ENCODE data around the gene LZTS2.
A peak's percentile ranks its signal among the peaks of the same experiment; 100 is the strongest.

Gene LZTS2

DNA sequence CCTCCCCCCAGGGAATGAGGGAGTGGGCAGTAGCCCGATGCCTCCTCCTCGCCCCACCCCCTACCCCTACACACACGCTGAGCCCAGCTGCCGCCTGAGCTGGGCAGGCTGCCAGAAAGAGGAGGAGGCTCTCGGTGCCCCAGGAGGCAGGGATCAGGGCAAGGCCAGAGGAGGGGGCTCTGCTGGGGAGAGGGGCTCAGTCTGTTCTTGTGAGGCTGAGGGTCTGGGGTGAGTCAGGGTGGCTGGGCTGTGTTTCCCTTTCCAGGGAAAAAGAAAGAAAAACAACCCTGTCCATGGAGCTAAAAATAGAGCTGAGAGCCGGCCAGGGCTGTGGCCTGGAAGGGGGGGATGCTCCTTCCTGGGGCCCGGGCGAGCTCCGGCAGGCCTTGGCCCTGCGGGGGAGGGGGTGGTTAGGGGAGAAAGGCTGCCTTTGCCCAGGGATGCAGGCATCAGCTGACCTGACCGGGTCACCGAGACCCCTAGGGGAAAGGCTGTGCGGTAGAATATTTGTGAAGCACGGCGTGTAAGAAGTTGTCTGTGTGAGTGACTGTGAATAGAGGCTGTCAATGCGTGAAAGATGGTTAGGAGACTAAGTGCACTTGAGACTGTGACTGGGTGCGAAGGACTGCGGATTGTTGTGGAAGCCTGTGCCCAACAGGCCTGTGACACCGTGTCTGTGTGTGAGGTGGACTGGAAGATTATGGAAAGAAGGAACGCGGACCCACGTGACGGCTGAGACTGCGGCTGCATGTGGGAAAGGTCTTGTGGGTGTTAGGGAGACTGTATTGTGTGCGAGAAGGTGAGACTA, 1.2 kb upstream of the LZTS2 start:
- DNase-seq (ENCODE audit: low spot score) = peak; percentile 65

DNA sequence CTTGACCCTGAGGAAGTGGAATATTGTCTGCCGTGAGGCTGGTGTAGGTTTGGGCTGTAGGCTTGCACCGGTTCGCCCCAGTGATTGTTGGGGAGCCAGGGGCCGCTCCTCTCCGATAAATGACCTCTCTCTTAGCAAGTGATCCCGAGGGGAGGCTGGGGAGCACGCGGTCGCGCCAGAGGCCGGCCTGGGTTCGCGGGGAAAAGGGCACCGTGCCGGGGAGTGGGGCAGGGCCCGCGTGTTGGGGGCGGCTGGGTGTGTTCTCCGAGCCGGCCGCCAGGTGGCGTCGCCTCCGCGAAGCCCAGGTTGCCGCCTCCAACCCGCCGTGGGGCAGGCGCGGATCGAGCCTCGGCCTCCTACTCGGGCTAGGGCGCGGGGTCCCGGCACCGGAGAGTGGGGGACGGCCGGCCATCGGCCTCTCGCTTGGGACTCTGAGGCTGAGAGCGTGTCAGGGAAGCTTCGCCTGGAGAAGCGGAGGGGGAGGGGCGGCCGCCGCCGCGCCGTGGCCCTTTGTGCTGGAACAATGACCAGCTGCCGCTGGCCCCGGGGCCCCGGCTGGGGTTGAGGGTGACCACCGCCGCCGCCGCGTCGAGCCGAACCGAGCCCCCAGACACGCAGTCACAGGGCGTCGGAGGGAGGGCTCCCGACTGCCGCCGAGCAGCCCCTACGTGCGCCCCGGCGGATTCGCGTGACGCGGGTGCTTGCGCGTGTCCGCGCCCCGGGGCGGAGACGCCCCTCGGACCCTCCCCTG, 442 bp upstream of the LZTS2 start:
- DNase-seq (ENCODE audit: low spot score) = no peak

DNA sequence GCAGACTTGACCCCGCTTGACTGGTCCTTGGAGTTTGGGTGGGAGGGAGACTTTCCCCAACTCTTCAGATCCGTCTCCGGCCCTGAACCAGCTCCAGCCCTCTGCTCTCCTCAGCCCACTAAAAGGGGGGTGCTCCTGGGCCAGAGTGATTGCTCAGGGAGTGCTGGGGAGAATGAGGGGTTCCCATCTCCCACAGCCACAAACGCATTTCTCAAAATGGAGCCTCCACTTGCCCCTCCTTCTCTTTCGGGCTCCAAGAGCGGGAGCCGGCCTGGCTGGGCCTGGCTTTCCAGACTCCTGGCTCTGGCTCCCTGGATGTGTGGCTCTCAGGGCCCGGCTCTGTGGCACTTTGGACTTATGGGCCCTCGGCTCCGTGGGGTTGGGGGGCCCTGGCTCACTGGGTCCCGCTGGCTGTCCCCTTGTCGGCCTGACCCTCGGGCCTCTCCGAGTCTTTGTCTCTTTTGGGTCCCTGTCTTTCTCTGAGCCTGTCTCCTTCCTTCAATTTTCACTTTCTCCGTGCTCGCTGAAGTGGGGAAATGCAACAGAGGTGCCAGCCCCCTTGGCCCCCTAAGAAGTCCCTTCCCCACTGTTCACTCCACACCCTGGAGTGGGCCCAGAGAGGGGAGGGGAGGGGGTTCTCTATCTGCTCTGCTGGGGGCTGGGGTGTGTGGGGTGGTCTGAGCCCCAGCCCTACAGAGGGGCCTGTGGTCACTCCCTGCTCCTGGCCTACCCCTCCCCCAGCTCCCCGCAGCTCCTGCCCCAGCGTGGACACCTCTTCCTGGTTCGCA, 713 bp downstream of the LZTS2 start:
- no peak for DNase-seq (ENCODE audit: low spot score)

DNA sequence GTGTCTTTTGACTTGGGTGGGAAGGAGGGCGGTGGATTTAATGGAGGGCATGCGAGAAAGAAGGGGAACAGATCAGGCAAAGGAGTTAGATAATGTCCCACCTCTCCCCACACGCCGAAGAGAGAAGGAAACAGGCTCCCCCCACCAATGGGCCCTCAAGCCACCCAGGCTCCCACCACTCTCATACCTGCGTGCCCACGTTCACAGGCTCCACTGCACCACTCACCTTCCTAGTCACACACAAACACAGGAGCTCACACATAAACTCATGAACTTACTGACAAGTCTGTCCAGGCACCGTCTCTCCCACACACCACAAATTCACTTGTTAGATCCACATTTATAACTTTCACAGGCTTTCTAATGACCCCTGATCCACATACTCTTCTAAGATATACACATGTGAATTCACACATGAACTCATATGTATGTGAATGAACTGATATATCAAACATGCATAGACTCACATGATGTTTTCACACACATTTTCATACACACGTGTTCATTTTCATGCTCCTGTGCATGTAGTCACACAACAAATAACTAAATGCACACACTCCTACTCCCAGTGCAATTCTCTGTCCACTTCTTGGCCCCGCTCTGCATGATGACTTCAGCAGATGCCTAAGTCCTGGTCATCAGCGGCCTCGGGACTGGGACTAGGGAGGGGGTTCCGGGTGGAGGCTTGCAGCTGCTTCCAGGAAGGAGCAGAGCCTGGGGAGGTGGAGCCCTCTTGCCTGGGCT, 1.5 kb downstream of the LZTS2 start:
- no peak for DNase-seq (ENCODE audit: low spot score)

DNA sequence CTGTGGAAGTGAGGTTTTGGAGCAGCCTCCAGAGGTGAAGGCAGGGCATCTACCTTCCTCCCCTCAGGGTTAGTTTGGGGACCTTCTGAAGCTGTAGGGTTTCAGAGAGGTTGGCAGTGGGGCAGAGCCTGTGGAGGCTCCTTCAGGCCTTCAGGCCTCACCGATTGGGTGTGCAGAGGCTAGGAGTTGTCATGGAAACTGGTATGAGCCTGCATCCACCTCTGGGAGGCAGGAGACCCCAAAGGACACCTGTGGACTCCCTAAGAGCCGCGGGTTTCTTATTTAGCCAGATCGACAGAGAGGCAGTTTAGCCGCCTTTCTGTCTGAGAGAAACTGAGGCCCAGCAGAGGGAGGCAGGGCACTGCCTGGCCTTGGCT, 2.0 kb downstream of the LZTS2 start:
- DNase-seq (ENCODE audit: low spot score) = no peak

DNA sequence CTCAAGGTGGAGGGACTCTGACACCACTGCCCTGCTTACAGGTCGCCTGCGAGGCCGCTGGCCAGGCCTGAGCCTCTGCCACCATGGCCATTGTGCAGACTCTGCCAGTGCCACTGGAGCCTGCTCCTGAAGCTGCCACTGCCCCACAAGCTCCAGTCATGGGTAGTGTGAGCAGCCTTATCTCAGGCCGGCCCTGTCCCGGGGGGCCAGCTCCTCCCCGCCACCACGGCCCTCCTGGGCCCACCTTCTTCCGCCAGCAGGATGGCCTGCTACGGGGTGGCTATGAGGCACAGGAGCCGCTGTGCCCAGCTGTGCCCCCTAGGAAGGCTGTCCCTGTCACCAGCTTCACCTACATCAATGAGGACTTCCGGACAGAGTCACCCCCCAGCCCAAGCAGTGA, 2.8 kb downstream of the LZTS2 start:
- DNase-seq (ENCODE audit: low spot score) = no peak

DNA sequence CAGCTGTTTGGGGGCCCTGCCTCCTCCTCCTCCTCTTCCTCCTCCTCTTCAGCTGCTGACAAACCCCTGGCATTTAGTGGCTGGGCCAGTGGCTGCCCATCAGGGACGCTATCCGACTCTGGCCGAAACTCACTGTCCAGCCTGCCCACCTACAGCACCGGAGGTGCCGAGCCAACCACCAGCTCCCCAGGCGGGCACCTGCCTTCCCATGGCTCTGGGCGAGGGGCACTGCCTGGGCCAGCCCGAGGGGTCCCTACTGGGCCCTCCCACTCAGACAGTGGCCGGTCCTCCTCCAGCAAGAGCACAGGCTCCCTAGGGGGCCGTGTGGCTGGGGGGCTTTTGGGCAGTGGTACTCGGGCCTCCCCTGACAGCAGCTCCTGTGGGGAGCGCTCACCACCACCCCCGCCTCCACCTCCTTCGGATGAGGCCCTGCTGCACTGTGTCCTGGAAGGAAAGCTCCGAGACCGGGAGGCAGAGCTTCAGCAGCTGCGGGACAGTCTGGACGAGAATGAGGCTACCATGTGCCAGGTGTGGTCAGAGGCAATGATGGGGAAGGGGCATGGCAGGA, 4.1 kb downstream of the LZTS2 start:
- DNase-seq (ENCODE audit: low spot score) = no peak

DNA sequence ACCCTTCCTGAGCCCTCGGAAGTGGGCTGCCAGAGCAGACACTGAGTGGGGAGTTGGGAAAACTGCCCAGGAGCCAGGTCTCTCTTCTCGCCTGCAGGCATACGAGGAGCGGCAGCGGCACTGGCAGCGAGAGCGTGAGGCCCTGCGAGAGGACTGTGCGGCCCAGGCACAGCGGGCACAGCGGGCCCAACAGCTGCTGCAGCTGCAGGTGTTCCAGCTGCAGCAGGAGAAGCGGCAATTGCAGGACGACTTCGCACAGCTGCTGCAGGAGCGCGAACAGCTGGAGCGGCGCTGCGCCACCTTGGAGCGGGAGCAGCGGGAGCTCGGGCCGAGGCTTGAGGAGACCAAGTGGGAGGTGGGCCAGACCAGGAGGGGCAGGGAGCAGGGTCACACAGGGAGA, 5.8 kb downstream of the LZTS2 start:
- DNase-seq (ENCODE audit: low spot score) = no peak

DNA sequence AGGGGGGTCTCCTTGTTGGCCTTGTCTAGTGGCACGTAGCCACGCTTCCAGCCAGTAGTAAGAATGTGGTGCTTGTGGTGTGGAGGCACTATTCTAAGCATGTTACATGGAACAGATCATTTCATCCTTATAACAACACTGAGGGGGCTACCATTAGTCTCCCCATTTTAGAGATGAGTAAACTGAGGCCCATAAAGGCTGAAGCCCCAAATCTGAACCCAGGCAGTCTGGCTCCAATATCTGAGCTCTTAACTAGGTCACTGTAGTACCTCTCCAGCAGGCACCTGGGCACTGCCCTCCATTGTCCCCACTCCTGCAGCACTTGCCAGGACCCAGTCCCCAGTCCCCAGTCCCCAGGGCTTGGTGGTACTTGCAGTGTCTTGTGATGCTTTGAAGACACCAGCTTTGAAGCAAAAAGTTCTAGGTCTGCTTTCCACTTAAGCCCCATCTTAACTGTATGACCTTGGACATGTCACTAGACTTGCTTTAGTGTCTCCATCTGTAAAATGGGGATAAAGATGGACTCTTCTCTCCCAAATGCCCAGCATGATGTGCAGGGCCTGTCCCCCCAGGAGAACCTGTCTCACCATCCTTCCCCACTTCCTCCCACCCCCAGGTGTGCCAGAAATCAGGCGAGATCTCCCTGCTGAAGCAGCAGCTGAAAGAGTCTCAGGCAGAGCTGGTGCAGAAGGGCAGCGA, 6.4 kb downstream of the LZTS2 start:
- DNase-seq (ENCODE audit: low spot score) = no peak

DNA sequence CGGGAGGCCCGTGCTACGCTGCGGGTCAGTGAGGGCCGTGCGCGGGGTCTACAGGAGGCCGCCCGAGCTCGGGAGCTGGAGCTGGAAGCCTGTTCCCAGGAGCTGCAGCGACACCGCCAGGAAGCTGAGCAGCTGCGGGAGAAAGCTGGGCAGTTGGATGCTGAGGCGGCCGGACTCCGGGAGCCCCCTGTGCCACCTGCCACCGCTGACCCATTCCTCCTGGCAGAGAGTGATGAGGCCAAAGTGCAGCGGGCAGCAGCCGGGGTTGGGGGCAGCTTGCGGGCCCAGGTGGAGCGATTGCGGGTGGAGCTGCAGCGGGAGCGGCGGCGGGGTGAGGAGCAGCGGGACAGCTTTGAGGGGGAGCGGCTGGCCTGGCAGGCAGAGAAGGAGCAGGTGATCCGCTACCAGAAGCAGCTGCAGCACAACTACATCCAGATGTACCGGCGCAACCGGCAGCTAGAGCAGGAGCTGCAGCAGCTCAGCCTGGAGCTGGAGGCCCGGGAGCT, 7.0 kb downstream of the LZTS2 start:
- no peak for DNase-seq (ENCODE audit: low spot score)

DNA sequence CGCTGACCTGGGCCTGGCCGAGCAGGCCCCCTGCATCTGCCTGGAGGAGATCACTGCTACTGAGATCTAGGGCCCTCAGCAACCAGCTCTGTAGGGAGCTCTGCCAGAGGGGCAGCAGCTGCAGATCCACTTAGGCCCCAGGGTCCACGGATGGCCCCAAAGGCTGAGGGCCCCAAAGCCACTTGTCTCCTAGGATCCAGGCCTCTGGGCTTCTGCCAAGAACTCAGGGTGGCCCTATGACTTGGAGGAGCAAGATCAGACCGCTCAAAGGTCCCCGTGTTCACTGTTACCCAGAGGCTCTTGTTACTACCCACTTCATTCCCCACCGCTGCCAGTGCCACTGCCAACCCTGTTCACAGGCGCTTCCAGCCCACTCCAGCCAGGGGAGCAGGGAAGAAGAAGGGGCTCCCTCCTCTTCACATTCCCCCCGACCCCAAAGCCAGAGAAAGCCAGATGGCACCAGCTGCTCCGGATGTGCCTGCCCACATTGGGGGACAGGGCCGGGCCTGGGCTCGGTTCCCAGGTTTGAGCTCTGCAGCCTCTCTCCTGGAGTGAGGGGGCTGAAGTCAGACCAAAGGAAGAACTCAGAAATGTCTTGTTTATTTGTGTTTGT, 7.6 kb downstream of the LZTS2 start:
- no peak for DNase-seq (ENCODE audit: low spot score)

DNA sequence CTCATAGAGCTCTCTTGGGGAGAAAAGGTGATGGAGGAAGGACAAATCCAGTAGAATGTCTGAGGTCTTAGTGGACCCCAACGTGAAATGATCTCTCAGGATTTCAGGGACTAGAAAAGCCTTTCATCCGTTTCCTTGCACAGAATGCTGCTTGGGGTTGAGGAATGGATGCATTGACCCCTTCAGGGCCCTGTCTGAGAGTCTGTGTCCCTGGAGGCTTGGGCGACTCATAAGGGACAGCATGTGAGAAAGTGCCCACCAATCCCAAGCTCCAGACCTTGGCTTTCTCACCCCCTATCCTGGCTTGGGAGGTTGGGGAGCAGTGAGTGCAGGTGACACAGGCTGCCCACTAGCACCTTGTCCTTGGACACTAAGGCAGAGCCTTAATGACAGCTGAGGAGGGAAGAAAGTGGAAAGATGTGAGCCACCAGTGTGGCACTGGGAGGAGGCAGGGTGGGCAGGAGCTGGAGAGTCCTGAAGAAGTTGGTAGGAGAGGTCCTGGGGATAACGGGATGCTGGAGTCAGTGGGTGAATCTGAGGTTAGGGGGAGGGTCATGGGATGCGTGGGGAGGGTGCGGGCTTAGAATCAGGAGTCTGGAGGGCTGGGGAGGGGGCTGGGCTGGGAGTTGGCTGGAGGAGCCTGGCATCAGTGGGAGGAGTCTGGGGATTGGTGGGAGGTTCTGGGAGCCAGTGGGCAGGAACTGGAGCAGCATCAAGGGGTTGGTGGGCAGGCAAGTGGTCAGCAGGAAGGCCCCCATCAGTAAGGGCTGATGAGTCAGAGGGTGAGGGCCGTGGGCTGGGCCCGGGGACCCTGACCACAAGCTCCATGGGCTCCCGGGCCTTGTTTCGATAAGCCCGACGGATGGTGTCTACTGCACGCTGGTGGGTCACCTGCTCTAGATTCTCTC, 8.6 kb downstream of the LZTS2 start:
- DNase-seq (ENCODE audit: low spot score) = no peak

DNA sequence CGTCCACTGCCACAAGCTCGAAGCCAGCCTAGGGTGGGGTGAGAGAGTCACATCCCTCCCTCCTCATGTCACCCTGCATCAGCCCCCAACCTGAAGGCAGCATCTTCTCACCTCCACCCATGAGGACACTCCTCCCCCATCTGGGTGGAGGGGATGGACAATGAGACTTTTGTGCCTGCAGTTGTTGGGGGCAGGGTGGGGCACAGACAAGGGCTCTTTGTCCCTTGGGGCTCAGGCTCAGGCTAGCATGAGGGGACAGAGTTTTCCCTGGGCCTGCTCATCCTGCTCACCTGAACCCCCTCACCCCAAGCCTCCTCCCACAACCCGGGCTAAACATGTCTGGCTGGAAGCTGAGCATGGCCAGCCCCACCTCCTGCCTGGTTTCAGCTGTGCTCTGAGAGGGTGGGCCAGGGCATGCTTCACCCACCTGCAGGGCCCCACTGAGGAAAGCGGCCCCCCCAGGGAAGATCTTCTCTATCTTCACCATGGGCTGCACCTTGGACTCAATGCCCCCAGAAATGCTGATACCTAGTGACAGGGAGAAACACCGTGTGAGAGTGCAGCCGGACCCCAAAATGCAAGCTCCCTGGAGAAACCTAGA, 9.3 kb downstream of the LZTS2 start:
- DNase-seq (ENCODE audit: low spot score) = no peak

DNA sequence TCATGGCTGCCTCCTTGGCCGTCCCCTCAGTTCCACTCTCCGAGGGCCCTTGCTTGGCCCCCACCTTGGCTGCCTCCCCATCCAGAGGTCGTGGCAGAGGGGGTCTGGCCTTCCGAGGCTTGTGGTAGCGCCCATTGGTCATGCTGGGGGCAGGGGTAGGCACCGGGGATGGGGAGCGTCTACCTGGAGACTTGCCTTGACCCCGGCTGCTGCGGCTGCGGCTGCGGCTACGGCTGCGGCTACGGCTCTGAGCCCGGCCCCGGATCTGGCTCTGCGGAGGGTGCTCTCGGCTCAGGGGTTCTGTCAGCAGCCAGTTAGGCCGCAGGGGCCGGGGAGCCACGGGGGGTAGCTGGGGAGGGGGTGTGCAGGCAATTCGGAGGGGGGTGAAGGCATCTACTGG, 10.7 kb downstream of the LZTS2 start:
- DNase-seq (ENCODE audit: low spot score) = no peak

DNA sequence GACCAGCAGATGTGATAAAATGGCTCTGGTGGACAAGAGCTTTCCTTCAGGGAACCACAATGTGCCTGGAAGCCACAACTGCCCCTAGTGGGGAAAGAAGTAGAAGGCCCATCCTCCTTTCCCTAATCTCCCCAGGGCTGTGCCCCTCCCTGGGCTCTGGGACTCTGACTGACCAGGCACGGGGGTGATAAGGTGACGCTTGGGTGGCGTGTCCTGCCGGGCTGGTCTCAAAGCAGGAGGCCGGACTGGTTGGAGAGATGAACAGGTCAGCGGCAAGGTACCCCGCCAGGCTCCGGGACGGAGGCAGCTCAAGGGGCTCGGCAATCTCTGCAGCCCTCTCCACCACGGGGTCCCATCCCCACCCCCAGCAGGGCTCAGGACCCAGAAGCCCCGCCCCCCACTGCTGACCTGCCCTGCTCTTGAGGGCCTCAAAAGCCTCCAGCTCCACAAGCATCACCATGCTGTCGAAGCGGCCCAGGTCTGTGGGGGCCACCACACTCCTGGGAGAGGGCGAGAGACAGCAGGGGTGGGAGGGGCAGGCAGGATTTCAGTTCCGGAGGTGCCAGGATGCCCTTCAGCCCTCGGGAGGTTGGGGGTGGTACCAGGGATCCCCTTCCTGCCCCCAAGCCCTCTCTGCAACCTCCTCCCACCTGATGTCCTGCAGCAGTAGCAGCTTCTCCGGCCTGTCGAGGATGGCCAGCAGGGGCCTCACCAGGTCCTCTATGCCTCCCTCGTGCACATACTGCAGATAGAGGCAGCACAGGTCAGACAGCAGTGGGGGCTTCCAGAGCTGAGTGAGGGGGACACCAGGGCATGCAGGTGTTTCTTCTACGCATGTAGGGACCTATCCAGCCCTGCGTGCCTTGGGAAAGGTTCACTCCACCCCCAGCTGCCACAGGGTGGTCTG, 12.2 kb downstream of the LZTS2 start:
- no peak for DNase-seq (ENCODE audit: low spot score)

DNA sequence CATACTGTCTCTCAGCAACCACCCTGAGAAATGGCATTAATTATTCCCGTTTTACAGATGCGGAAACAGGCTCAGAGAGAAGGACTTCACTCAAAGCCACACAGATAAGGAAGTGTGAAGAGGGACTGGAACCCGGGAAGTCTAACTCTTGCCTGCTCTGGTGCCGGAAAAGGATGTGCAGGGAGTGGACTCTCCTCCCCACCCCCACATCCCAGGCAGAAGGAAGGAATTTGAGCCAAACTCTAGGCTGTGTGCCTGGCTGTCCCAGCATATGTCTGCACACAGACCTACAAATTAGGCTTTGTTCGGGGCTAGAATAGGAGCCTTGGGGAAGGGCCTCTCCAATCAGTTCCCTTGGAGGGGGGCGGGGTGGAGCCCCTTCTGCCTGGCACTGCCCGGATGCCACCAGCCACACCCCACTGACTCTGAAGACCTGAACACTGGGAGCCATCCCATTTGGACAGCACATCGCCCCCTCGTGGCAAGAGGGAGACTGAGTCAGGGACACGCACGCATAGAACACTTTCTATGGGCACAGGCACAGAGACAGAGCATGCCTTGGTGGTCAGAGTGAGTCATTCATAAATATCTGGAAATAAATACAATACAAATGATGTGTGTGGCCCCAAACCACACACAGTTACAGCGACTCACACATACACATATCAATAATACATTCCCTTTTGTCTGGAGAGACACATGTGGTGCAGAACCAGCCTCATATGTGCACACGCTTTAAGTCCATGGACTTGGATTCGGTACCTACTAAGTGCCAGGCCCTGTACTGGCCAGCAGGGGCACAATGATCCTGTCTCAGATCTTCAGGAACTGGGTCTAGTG, 13.1 kb downstream of the LZTS2 start:
- DNase-seq (ENCODE audit: low spot score) = peak; percentile 79

DNA sequence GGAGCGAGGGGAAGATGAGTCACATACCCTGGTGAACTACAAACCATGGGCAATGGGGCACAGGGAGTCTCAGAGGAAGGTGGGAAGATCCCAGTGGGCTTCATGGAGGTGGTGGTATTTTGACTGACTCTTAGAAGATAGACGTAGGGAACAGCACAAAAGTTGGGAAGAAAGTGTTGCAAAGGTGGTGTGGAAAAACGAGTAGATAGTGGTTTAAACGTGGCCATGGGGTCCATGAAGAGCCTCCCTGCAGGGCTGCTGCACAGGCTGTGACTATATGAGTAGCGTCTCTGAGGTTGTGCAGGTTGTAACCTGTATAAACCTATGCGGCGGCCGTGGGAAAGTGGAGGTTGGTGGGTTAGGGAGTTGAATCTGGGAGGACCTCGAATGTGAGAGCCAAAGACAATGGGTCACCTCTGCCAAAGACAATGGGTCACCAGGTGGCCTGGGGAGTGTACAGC, 13.8 kb downstream of the LZTS2 start:
- no peak for DNase-seq (ENCODE audit: low spot score)

Measured in COLO829 (cell line).